GM10266 (cell line): Measurements from ENCODE around the gene SPATA45.
A peak's percentile ranks its signal among the peaks of the same experiment; 100 is the strongest.

Experiments
- DNase-seq: peaks from one replicate; pipeline ENCODE4 v3.0.0; 2012; ENCODE audit errors: extremely low spot score
- TF ChIP-seq, protein P1 (sequence below): IDR thresholded peaks from 2 replicates; pipeline ENCODE4 v1.5.1; 2012; ENCODE audit warnings: mild to moderate bottlenecking, low read depth; ENCODE audit not compliant: control insufficient read depth, insufficient read depth; ENCODE audit errors: missing control alignments

Gene SPATA45

DNA sequence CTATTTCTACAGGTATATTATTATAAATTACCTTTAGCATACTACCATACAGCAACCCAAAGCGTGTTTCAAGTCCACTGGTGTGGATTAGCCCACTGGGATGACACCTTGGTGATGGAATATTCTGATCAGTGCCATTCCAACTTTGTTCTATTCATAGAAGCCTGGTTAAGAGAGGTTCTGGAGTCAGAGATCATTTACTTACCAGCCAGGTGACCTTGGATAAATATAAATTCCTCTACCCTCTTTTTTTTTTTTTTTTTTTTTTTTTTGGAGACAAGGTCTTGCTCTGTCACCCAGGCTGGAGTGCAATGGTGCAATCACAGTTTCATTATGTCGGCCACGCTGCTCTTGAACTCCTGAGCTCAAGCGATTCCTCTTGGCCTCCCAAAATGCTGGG, at the start of gene SPATA45:
Gene SPATA45, minus strand, starts transcription at position 101 of the 400 bp plus-strand sequence. CDS start 11,500 bp downstream, outside the sequence.
- no peak for DNase-seq
- TF ChIP-seq, protein P1, sequence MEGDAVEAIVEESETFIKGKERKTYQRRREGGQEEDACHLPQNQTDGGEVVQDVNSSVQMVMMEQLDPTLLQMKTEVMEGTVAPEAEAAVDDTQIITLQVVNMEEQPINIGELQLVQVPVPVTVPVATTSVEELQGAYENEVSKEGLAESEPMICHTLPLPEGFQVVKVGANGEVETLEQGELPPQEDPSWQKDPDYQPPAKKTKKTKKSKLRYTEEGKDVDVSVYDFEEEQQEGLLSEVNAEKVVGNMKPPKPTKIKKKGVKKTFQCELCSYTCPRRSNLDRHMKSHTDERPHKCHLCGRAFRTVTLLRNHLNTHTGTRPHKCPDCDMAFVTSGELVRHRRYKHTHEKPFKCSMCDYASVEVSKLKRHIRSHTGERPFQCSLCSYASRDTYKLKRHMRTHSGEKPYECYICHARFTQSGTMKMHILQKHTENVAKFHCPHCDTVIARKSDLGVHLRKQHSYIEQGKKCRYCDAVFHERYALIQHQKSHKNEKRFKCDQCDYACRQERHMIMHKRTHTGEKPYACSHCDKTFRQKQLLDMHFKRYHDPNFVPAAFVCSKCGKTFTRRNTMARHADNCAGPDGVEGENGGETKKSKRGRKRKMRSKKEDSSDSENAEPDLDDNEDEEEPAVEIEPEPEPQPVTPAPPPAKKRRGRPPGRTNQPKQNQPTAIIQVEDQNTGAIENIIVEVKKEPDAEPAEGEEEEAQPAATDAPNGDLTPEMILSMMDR: no peak

DNA sequence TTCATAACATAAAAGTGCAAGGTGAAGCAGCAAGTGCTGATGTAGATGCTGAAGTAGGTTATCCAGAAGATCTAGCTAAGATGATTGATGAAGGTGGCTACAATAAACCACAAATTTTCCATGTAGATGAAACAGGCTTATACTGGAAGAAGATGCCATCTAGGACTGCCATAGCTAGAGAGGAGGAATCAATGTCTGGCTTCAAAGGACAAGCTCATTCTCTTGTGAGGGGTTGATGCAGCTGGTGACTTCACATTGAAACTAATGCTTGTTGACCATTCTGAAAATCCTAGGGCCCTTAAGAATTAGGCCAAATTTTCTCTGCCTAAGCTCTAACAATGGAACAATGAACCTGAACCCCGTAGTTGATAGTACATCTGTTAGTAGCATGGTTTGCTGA, 44.7 kb upstream of the SPATA45 start:
- DNase-seq: no peak
- TF ChIP-seq, protein P1: no peak

DNA sequence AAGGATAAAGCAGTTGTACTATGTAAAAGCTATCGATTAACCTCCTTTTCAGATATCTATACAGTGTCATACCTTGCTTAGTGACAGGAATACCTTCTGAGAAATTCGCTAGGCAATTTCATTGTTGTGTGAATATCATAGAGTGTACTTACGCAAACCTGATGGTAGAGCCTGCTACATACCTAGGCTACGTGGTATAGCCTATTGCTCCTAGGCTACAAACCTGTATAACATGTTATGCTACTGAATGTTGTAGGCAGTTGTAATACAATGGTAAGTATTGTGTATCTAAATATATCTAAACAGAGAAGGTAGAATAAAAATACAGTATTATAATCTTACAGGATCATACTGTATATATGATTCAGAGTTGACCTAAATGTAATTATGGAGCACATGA, 37.1 kb upstream of the SPATA45 start:
- no peak for DNase-seq
- TF ChIP-seq, protein P1: no peak

DNA sequence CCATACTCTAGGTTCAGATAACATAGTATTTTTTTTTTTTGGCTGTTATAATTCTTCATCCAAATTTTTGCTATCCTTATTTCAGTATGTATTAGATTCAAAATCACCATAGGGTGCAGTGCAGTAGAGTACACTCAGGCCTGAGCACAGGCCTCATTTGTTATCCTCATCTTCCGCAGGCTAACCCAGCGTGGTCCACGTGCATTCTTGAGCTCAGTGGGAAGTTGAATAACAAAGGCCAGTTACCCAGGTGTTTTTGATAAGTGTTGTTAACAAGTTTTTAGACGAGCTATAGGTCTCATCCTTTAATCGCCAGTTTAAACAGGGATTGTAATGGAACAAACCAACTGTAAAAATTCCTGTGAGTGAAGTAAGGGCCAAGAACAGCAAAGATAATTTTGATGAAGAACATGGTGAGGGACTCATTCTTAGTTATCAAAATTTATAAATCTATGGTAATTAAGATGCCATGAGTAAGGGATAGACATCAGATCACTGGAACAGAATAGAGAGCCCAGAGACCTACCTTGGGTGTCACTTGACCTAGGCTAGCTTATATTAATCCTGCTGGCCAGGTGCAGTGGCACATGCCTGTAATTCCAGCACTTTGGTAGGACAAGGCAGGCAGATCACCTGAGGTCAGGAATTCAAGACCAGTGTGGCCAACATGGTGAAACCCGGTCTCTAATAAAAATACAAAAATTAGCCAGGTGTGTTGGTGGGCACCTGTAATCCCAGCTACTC, 32.7 kb upstream of the SPATA45 start:
- TF ChIP-seq, protein P1: no peak
- DNase-seq: no peak

DNA sequence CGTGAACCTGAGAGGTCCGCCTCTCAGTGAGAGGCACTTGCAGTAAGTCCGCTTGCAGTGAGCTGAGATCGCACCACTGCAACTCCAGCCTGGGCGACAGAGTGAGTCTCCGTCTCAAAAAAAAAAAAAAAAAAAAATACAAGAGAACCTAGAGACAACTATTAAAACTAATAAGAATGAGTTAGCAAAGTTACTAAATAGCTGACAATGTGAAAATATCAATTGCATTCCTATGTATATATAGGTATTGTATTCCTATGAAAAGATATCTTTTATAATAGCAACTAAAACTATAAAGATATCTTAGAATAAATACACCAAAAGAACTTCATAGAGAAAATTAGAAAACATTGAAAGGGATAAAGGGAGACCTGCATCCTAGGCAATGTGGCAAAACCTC, 31.0 kb upstream of the SPATA45 start:
- DNase-seq: no peak
- TF ChIP-seq, protein P1: no peak

DNA sequence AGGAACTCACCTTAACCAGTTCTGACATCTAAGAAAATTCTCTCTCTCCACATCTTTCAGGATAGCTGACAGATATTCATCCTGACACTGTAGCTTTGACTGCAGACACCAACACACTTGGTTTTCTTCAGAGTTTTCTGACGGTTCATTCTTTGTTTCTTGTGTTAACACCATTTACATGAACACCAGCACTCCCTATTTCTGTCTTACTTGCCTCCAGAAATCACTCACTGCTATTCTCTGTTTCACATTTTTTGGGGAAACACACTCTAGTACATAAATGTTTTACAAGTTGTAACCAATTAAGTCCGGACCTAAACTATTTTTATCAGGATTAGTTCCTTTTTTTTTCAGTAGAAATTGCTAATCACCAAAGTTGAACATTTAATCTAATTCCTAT, 26.1 kb upstream of the SPATA45 start:
- DNase-seq: peak; percentile 23
- TF ChIP-seq, protein P1: no peak

DNA sequence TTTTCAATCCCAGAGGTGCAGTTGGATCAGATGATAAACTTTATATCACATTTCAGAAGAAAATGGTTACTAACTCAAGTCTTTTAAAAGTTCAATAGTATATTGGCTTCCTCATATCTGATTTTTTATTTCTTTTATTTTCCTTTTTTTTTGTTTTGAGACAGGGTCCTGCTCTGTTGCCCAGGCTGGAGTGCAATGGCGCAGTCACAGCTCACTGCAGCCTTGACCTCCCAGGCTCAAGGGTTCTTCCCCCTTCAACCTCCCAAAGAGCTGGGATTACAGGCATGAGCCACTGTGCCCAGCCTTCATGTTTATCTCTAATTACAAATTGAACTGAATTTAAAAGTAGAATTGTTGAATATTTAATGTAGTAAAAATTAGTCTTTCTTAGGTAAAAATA, 24.5 kb upstream of the SPATA45 start:
- DNase-seq: no peak
- TF ChIP-seq, protein P1: no peak
